ENCODE measurements around the gene TMEM121B.
A peak's percentile ranks its signal among the peaks of the same experiment; 100 is the strongest.

DNA sequence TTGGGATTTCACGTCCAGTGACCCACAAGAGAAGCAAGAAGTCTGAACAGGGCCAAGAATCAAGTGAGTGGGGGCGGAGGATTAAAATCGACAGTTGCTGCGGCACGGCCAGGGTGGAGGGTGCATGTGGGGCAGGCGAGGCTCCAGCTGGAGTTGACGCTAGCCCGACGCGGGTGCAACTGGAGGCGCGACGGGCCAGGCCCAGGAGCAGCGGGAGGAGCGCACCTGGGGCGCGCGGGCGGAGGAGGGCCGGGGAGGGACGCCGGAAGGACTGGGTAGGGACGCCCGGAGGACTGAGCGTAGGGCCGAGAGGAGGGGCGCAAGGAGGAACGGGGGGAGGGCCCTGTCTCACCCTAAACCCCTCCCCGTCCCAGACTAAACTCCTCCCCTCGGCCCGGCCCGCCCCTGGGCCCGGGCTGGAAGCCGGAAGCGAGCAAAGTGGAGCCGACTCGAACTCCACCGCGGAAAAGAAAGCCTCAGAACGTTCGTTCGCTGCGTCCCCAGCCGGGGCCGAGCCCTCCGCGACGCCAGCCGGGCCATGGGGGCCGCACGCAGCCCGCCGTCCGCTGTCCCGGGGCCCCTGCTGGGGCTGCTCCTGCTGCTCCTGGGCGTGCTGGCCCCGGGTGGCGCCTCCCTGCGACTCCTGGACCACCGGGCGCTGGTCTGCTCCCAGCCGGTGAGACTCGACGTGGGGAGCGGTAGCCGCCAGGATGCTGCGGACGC lies 36.4 kb downstream of the TMEM121B start, which contains the start of gene IL17RA:
- TF ChIP-seq, protein P1, sequence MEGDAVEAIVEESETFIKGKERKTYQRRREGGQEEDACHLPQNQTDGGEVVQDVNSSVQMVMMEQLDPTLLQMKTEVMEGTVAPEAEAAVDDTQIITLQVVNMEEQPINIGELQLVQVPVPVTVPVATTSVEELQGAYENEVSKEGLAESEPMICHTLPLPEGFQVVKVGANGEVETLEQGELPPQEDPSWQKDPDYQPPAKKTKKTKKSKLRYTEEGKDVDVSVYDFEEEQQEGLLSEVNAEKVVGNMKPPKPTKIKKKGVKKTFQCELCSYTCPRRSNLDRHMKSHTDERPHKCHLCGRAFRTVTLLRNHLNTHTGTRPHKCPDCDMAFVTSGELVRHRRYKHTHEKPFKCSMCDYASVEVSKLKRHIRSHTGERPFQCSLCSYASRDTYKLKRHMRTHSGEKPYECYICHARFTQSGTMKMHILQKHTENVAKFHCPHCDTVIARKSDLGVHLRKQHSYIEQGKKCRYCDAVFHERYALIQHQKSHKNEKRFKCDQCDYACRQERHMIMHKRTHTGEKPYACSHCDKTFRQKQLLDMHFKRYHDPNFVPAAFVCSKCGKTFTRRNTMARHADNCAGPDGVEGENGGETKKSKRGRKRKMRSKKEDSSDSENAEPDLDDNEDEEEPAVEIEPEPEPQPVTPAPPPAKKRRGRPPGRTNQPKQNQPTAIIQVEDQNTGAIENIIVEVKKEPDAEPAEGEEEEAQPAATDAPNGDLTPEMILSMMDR (IDR thresholded peaks at IDR 0.05), result no peak
- TF ChIP-seq POLR2A (IDR thresholded peaks at IDR 0.05), result peak in 2 of 4 donors; percentile 76 to 89
